Suprapubic skin (tissue), 4 donors: ENCODE data around the gene TBX4.

Experiments
- CTCF ChIP-seq, 2 donors: fragments of 200-600 bp in 1 of 2; fragments of 450-650 bp in 1 of 2; sonication (generic) in 1 of 2; IDR thresholded peaks; one replicate each; pipeline ENCODE4 v1.5.1; 2016 to 2019; ENCODE audit warnings: antibody characterized with exemption in 2 of 2, mild to moderate bottlenecking in 1 of 2, moderate library complexity in 1 of 2
- EP300 ChIP-seq: sonication (generic); formaldehyde crosslinking; IDR thresholded peaks from one replicate; pipeline ENCODE4 v1.6.1; 2017; ENCODE audit warnings: antibody characterized with exemption
- POLR2A ChIP-seq, 2 donors: fragments of 450-650 bp; IDR thresholded peaks; one replicate each; pipeline ENCODE4 v1.6.1; 2017; ENCODE audit warnings: antibody characterized with exemption in 2 of 2, mild to moderate bottlenecking in 2 of 2, moderate library complexity in 2 of 2
- POLR2AphosphoS5 ChIP-seq, 3 donors: sonication (generic); formaldehyde crosslinking; IDR thresholded peaks; one replicate each; pipeline ENCODE4 v1.6.1; 2017; ENCODE audit warnings: antibody characterized with exemption in 3 of 3

DNA sequence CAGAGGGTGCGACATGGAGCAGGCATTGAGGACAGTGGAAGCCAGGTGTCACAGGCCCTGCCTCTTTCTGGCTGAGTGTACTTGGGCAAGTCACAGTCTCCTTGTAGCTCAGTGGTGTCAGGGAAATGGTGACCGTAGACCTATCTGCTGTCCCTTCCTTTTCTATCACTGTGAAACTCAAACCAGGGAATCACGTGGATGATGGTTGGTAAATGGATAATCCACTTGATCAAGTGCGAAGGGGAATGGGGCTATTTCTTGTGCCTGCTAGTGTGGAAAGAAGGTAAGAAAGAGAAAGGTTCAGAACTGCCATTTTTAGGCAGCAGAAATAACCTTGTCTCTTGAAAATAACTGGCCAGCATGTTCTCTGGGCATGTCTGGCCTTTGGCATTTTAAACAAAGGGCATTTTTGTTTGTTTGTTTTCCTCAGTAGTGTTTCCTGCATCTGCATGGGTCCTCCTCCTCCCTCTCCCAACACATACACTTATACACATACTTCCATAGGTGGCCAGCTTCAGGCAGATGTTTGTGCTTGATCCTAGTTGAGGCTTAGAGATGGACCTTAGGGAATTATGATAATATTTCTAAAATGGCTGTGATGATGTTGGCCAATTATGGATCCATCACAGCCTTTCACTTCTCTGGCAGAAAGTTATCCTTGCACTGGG lies 7.1 kb downstream of the TBX4 start:
- TF ChIP-seq CTCF (IDR thresholded peaks at IDR 0.05) (no peak), POLR2A (IDR thresholded peaks at IDR 0.05) (no peak), POLR2AphosphoS5 (IDR thresholded peaks at IDR 0.05) (no peak), EP300 (no peak)
